Kidney capillary endothelial cell (primary cell): ENCODE measurements around the gene TSPAN13.

Experiments used
- DNase-seq: peaks from one replicate; pipeline ENCODE4 v3.0.0-alpha.2; 2018; ENCODE audit warnings: low spot score

TSPAN13 gene

DNA sequence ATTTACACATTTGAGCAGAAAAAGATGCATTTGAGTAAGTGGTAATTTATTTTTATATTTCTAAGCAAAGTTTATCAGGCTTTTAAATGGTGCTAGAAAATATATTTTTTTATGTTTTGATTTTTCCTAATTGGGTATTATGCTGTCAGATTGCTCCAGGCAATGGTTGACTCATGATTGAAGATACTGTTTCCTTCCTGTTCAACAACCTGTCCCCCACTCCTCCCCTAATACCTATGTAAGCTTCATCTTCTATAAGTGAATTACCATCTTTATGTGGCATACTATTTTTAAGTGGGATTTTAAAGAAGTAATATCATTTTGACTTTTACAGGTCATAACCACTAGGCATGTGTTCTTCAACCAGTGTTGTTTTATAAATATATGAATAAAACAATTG, 21.4 kb downstream of the TSPAN13 start:
- DNase-seq: no peak

DNA sequence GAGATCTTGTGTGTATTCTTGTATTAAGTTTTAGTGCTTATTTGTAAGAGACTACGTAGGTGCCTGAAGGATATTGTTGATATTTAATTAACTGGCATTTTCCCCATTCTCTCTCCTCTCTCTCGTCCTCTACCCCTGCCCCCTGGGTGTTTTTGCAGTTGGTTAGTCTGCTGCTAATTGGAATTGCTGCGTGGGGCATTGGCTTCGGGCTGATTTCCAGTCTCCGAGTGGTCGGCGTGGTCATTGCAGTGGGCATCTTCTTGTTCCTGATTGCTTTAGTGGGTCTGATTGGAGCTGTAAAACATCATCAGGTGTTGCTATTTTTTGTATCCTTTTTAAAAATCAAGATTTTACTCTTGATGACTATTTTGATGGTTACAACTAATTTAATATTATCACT, 22.5 kb downstream of the TSPAN13 start:
- no peak for DNase-seq

GRCh38 chr7:16778476-16778875, 24.9 kb downstream of the TSPAN13 start:
- DNase-seq: no peak

- no peak for DNase-seq
Observed at GRCh38 chr7:16779051-16779450, 25.5 kb downstream of the TSPAN13 start.

- DNase-seq: no peak
Observed at GRCh38 chr7:16780596-16780995, 27.0 kb downstream of the TSPAN13 start.

DNA sequence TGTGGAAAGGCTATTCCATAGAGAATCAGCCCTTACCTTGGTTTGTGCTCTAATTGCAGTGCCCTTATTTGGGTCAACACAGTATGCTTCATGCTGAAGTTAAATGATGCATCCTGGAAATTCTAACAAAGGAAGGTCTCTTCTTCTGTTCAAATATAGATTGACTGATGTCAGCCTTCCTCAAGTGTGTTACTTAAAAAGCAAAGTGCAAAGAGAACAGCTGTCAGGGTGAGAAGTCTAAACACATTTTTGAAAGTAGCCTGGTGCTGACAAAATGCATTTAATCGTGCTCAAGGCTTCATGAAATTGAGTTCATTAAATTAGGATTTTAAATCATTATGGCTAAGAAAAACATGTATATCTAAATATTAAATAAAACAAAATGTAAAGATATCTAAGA, 31.8 kb downstream of the TSPAN13 start:
- DNase-seq: no peak

DNA sequence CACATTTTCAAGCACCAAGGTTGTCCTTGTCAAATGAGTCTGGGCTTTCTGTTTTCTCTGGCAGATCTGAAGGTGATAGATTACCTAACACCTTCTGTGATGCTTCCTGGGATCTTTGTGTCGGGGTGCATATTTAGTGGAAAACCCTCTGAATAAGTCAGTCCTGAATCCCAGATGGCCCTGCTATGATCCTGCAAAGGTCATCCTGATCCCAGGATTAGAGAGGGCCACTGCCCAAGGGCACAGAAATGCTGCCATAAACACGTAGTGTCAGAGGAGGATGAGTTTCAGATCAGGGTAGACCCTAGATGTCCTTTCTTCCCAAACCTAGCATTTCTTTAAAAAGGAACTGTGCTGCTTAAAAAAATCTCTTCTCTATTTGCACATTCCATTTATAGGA, 32.3 kb downstream of the TSPAN13 start:
- no peak for DNase-seq

- no peak for DNase-seq
Observed at GRCh38 chr7:16786257-16786656, 32.7 kb downstream of the TSPAN13 start.

DNA sequence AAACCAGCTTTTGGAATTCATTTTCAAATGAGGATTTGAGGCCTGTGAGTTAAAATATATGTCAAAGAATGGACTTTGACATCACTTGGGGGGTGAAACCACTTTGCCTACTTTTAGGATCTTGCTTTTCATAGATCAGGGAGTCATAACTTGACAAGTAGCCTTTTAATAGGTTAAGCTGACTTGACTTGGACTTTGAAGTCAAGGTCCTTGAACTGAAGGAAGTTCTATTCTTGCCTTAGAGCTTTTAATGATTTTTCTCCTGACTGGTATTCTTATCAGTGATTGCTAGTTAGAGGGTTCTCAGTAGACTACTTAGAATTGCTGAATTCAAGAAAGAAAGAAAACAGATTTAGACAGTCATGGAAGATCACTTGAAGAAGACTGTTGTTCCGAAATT, 33.6 kb downstream of the TSPAN13 start:
- no peak for DNase-seq

GRCh38 chr7:16791071-16791470, 37.5 kb downstream of the TSPAN13 start:
- no peak for DNase-seq

DNA sequence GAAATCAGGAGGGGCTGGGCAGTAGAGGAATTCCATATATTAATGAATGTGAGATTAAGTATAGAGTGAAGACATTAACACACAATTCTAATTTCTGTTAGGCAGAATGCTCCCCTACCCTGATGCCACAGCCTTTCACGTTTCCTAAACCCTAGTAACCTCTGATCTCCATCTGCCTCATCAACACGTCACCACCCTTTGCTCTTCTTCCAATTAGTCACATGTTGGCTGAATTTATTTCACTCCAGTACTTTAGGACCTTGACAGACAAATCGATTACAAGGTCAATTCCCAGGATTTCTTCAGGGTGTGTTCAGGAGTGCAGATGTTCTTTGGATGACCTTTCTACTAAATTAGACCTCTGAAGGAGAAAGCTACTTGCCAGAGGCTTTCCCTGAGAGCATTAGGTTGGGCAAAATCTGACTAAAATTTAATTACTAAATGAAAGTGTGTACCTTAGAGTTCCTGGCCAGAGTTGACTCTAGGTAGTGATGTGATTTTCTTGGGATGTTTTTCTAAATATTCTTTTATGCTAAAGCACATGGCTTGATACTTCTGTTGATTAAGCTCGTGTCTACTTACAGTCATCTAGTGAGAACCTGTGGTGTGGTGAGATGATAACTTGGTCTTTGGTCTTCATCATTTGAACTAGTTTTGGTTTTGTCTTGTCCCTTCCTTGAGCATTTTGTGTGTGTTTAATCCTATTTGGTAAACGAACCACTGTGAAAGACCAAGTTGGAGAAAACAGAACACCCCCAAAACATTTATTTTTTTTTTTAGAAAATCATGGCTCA, 38.5 kb downstream of the TSPAN13 start:
- no peak for DNase-seq

GRCh38 chr7:16794986-16795385, 41.4 kb downstream of the TSPAN13 start:
- no peak for DNase-seq

- no peak for DNase-seq
Observed at GRCh38 chr7:16795624-16796023, 42.1 kb downstream of the TSPAN13 start.

DNA sequence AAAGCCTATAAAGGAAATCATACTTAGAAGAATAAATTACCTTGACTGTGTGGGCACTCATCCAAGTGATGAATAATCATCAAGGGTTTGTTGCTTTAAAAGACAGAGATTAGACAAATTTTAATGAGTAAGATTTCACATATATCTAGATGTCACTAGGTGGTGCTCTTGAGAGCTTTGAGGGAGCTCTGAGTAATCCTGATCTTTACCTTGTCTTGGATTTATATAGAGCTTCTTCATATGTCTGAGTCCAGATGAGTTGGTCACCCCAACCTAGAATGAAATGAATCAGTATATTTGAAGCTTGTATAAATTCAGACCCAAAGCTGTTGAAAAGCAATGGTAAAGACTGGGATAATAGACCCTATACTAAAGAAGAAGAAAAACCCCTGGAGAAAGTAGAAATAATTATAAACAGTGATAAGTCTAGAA, 47.6 kb downstream of the TSPAN13 start:
- DNase-seq: peak; percentile 68

DNA sequence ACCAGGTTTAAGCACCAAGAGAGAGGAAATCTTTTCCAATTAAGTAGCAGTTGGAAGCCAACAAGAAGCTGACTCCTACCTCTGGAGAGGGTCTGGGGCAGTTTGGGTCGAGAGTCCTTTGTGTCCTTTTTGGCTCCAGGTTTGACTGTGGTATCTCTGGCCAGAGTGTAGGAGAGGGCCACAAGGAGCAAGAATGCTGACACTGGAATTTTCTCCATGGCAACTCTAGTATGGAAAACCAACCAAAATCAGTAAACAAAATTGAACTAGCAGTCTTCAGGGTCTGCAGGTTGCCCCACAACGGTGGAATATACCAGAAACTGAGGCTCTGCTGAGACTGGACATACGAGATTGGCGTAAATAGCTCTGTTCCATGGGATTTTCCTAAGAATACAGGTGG, 48.0 kb downstream of the TSPAN13 start:
- DNase-seq: no peak

DNA sequence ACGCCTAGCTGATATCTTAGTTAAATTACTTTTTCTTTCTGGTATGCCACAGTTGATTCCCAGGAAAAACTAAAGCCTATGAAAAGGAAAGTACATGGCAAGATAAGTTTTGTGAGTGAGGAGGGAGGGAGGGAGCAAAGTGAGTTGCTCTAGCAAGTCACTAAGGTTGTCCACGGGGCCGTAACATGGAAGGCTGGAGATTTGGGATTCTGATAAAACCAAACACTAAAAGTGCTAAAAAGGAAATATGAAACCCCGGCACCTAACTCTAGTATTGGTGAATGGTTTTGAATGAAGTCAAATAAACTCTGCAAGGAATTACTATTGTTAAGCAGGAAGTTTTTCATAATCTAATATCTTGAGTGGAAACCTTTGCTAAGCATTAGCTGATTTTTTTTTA, 49.6 kb downstream of the TSPAN13 start:
- DNase-seq: no peak

- no peak for DNase-seq
Observed at GRCh38 chr7:16803881-16804673, 50.5 kb downstream of the TSPAN13 start.

GRCh38 chr7:16804674-16805439, 51.3 kb downstream of the TSPAN13 start, which contains the start of gene AGR2:
Gene AGR2, minus strand, starts transcription at chr7:16804999. Its CDS starts 3,203 bp downstream, at chr7:16801796.
- DNase-seq: no peak

- no peak for DNase-seq
Observed at GRCh38 chr7:16805441-16805840, 51.9 kb downstream of the TSPAN13 start.

- no peak for DNase-seq
Observed at GRCh38 chr7:16810112-16810511, 56.6 kb downstream of the TSPAN13 start.

DNA sequence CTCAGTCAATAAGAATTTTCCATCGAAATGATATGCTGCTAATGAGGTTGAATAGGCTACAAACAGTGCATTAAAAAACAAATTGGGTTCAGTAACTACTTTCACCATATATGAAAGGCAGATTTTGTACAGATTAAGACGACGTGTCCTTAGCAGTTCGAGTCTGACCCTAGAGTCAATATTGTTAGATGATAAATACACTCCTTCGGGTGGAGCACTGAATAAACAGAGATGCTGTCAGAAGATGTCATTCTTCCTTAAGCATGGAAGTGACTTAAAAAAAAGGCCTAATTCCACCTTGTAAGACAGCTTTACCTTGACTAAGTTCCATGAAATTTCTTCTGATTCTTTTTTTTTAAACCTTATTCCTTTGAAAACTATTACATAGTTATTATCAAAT, 57.0 kb downstream of the TSPAN13 start:
- no peak for DNase-seq

GRCh38 chr7:16811551-16811950, 58.0 kb downstream of the TSPAN13 start:
- DNase-seq: no peak
